KMS-11 (cell line): Measurements from ENCODE around the gene CCND2.

ENCODE experiments used
- H2AFZ ChIP-seq: fragments of 200-600 bp; sonication (generic); 2 replicates; pipeline ENCODE4 v1.6.1; 2016; ENCODE audit warnings: antibody characterized with exemption, mixed run types, low read depth
- H3K27ac ChIP-seq: fragments of 200-600 bp; sonication (generic); 2 replicates; pipeline ENCODE4 v1.6.1; 2016; ENCODE audit warnings: mild to moderate bottlenecking, mixed run types
- H3K27me3 ChIP-seq: fragments of 200-600 bp; sonication (generic); 2 replicates; pipeline ENCODE4 v1.6.1; 2017; ENCODE audit warnings: mild to moderate bottlenecking, low read depth, mixed run types, moderate library complexity; ENCODE audit not compliant: insufficient read depth
- H3K36me3 ChIP-seq: fragments of 200-600 bp; sonication (generic); 2 replicates; pipeline ENCODE4 v1.6.1; 2017; ENCODE audit warnings: mild to moderate bottlenecking, mixed run types; ENCODE audit not compliant: insufficient read depth
- H3K4me1 ChIP-seq: fragments of 200-600 bp; sonication (generic); 2 replicates; pipeline ENCODE4 v1.6.1; 2016; ENCODE audit warnings: mild to moderate bottlenecking, low read depth, mixed run types; ENCODE audit not compliant: poor library complexity, severe bottlenecking
- H3K4me2 ChIP-seq: fragments of 200-600 bp; sonication (generic); 2 replicates; pipeline ENCODE4 v1.7.0; 2016; ENCODE audit warnings: mild to moderate bottlenecking, mixed run types
- H3K4me3 ChIP-seq: fragments of 200-600 bp; sonication (generic); IDR thresholded peaks from 2 replicates; pipeline ENCODE4 v1.6.1; 2017; ENCODE audit warnings: low read depth, low read length, mixed read lengths; ENCODE audit not compliant: insufficient read depth
- H3K79me2 ChIP-seq: fragments of 200-600 bp; sonication (generic); 2 replicates; pipeline ENCODE4 v1.6.1; 2016; ENCODE audit warnings: low read depth, mixed run types; ENCODE audit not compliant: insufficient read depth
- H3K9ac ChIP-seq: fragments of 200-600 bp; sonication (generic); 2 replicates; pipeline ENCODE4 v1.6.1; 2016; ENCODE audit warnings: mild to moderate bottlenecking, mixed run types
- H4K20me1 ChIP-seq: fragments of 200-600 bp; sonication (generic); 2 replicates; pipeline ENCODE4 v1.6.1; 2016; ENCODE audit warnings: mild to moderate bottlenecking, mixed run types; ENCODE audit not compliant: insufficient read depth
- CTCF ChIP-seq: fragments of 200-600 bp; sonication (generic); conservative IDR thresholded peaks from 2 replicates; pipeline ENCODE4 v1.6.1; 2017; ENCODE audit warnings: low read depth, mild to moderate bottlenecking, antibody characterized with exemption, low read length, moderate library complexity, mixed read lengths

CCND2 gene

GRCh38 chr12:4256043-4256826 is 17.3 kb upstream of the CCND2 start:
- no peak overlapping the region for H3K4me3 ChIP-seq
- H2AFZ ChIP-seq = no peak overlapping the region
- H3K79me2 ChIP-seq = no peaks in the 10 kb centered on the region
- H3K27me3 ChIP-seq = no peaks in the 10 kb centered on the region
- no peaks in the 10 kb centered on the region for H4K20me1 ChIP-seq
- H3K36me3 ChIP-seq = no peaks in the 10 kb centered on the region
- TF ChIP-seq CTCF = no peak
- H3K4me2 ChIP-seq = no peak overlapping the region
- no peaks in the 10 kb centered on the region for H3K4me1 ChIP-seq
- H3K9ac ChIP-seq = no peak overlapping the region
- H3K27ac ChIP-seq = no peak overlapping the region

- Histone ChIP-seq H3K79me2 (no peaks in the 10 kb centered on the region), H3K9ac (no peak overlapping the region), H3K27ac (no peak overlapping the region), H2AFZ (no peak overlapping the region), H3K36me3 (no peaks in the 10 kb centered on the region), H3K27me3 (no peaks in the 10 kb centered on the region), H4K20me1 (no peaks in the 10 kb centered on the region), H3K4me1 (no peaks in the 10 kb centered on the region), H3K4me3 (no peak overlapping the region), H3K4me2 (no peak overlapping the region)
- no peak for TF ChIP-seq CTCF
Measured at GRCh38 chr12:4257442-4257841, 16.1 kb upstream of the CCND2 start.

GRCh38 chr12:4259099-4259498 is 14.5 kb upstream of the CCND2 start:
- Histone ChIP-seq H4K20me1 (no peaks in the 10 kb centered on the region), H3K79me2 (no peaks in the 10 kb centered on the region), H3K4me3 (no peak overlapping the region), H3K4me2 (no peak overlapping the region), H2AFZ (no peak overlapping the region), H3K4me1 (no peaks in the 10 kb centered on the region), H3K9ac (no peak overlapping the region), H3K27ac (no peak overlapping the region), H3K36me3 (no peaks in the 10 kb centered on the region), H3K27me3 (no peaks in the 10 kb centered on the region)
- TF ChIP-seq CTCF = no peak

GRCh38 chr12:4261655-4262054 is 11.9 kb upstream of the CCND2 start:
- Histone ChIP-seq H3K79me2 (no peaks in the 10 kb centered on the region), H3K36me3 (no peaks in the 10 kb centered on the region), H3K4me1 (no peaks in the 10 kb centered on the region), H4K20me1 (no peaks in the 10 kb centered on the region), H3K27ac (no peak overlapping the region), H3K9ac (no peak overlapping the region), H2AFZ (no peak overlapping the region), H3K27me3 (peaks cover 16% of the 10 kb centered on the region; the same call in 1 of the 2 replicates), H3K4me3 (no peak overlapping the region), H3K4me2 (no peak overlapping the region)
- no peak for TF ChIP-seq CTCF
